A549 (cell line): Measurements from ENCODE around the gene SHC1. TPM values are rescaled to one million over a fixed set of nuclear protein-coding genes. Genes with fewer than 3 reads are reported as not detected.
"Not testable (repeated sequence)": the region's sequence is repeated elsewhere in the genome, so short reads cannot be mapped to it uniquely, and the experiment has no call there.

Source experiments
- ATAC-seq, 2 experiments: fragments of 200-7000 bp in 1 of 2; fragments of >200 bp in 1 of 2; cut with Nextera tagmentation in 1 of 2; cut with Tn5 transposase in 1 of 2; 3 replicates each; pipeline versions ENCODE4 v1.8.0 to v1.9.1; 2018 to 2020; ENCODE audit warnings: mild to moderate bottlenecking in 1 of 2, moderate library complexity in 1 of 2
- CTCF ChIA-PET: fragments of 300-600 bp; sonication (Branson Sonifier 250); formaldehyde crosslinking; extraction: SDS; loops from one replicate; lab custom pipeline; 2021; ENCODE audit warnings: antibody characterized with exemption, inconsistent platforms; lab: Yijun Ruan, JAX
- POLR2A ChIA-PET: fragments of 350-600 bp; formaldehyde crosslinking; extraction: SDS; loops from one replicate; lab custom pipeline; 2021; ENCODE audit warnings: antibody characterized with exemption, inconsistent platforms; lab: Yijun Ruan, JAX
- DNase-seq, 2 experiments: peaks; one replicate each; pipeline versions ENCODE4 v3.0.0 to v3.0.0-alpha.2; 2011 to 2016; ENCODE audit warnings: low read depth in 1 of 2, low spot score in 1 of 2
- FAIRE-seq: peaks from 2 replicates; lab custom pipeline; 2011; peaks lifted over from hg19 to GRCh38; lab: Jason Lieb, UNC
- H3K27ac ChIP-seq, 2 experiments: fragments of >200 bp; sonication (Bioruptor Twin); formaldehyde crosslinking; 3 replicates each; pipeline ENCODE4 v1.5.1; 2016 to 2017
- H3K4me1 ChIP-seq: fragments of >200 bp; sonication (Bioruptor Twin); formaldehyde crosslinking; 3 replicates; pipeline ENCODE4 v1.6.1; 2016
- H3K4me2 ChIP-seq: fragments of >200 bp; sonication (Bioruptor Twin); formaldehyde crosslinking; 3 replicates; pipeline ENCODE4 v1.6.1; 2016
- H3K4me3 ChIP-seq: fragments of >200 bp; sonication (Bioruptor Twin); formaldehyde crosslinking; 3 replicates; pipeline ENCODE4 v1.5.1; 2016
- H3K9me3 ChIP-seq: fragments of >200 bp; sonication (Bioruptor Twin); formaldehyde crosslinking; 3 replicates; pipeline ENCODE4 v1.6.1; 2016
- ATOH8 ChIP-seq: fragments of 250-450 bp; sonication (Bioruptor Pico); IDR thresholded peaks from 2 replicates; pipeline ENCODE4 v1.5.0; 2020; ENCODE audit warnings: low read depth, mild to moderate bottlenecking, moderate library complexity
- BHLHE40 ChIP-seq: IDR thresholded peaks from 2 replicates; pipeline ENCODE4 v1.6.1; 2012; ENCODE audit warnings: low read depth, low read length, inconsistent platforms
- EHF ChIP-seq: fragments of 250-450 bp; sonication (Bioruptor Pico); IDR thresholded peaks from 2 replicates; pipeline ENCODE4 v1.5.0; 2020; ENCODE audit warnings: mild to moderate bottlenecking
- HDAC2 ChIP-seq: fragments of 200-600 bp; sonication (generic); IDR thresholded peaks from 2 replicates; pipeline ENCODE4 v1.6.1; 2016
- KDM5A ChIP-seq: fragments of 200-600 bp; sonication (generic); IDR thresholded peaks from 2 replicates; pipeline ENCODE4 v1.6.1; 2016; ENCODE audit warnings: antibody characterized with exemption, mild to moderate bottlenecking
- MAX ChIP-seq: IDR thresholded peaks from 2 replicates; pipeline ENCODE4 v1.6.1; 2012
- NPAS2 ChIP-seq: fragments of 250-450 bp; sonication (Bioruptor Pico); IDR thresholded peaks from 2 replicates; pipeline ENCODE4 v1.8.0; 2022; ENCODE audit warnings: mild to moderate bottlenecking, moderate library complexity, borderline replicate concordance
- PHF8 ChIP-seq: fragments of 200-600 bp; sonication (generic); IDR thresholded peaks from 2 replicates; pipeline ENCODE4 v1.6.1; 2016; ENCODE audit warnings: low read depth, mild to moderate bottlenecking, antibody characterized with exemption, moderate library complexity, borderline replicate concordance
- POLR2A ChIP-seq: IDR thresholded peaks from 2 replicates; pipeline ENCODE4 v1.6.1; 2012; ENCODE audit warnings: mild to moderate bottlenecking, low read length
- POLR2AphosphoS2 ChIP-seq: conservative IDR thresholded peaks from 2 replicates; pipeline ENCODE4 v1.6.1; 2012; ENCODE audit warnings: low read length, improper control_type of control experiment, inconsistent platforms
- RAD21 ChIP-seq, 2 experiments: fragments of >200 bp in 1 of 2; sonication (Bioruptor Twin) in 1 of 2; formaldehyde crosslinking in 1 of 2; IDR thresholded peaks in 1 of 2; conservative IDR thresholded peaks in 1 of 2; 2 replicates in 1 of 2; 3 replicates in 1 of 2; pipeline ENCODE4 v1.6.1; 2012 to 2018; ENCODE audit warnings: inconsistent platforms in 1 of 2
- RFX5 ChIP-seq: fragments of 450-650 bp; IDR thresholded peaks from 2 replicates; pipeline ENCODE4 v1.7.1; 2014; ENCODE audit warnings: antibody characterized with exemption, mild to moderate bottlenecking, moderate library complexity
- SMC3 ChIP-seq: fragments of >200 bp; sonication (Bioruptor Twin); formaldehyde crosslinking; IDR thresholded peaks from 3 replicates; pipeline ENCODE4 v1.6.1; 2018; ENCODE audit warnings: inconsistent platforms
- ZC3H11A ChIP-seq: fragments of 450-650 bp; IDR thresholded peaks from 2 replicates; pipeline ENCODE4 v1.6.1; 2014; ENCODE audit warnings: antibody characterized with exemption, mild to moderate bottlenecking
- ZFP36 ChIP-seq: fragments of 450-650 bp; IDR thresholded peaks from 2 replicates; pipeline ENCODE4 v1.6.1; 2014; ENCODE audit warnings: borderline replicate concordance; ENCODE audit not compliant: partially characterized antibody
- ZNF302 ChIP-seq: fragments of 250-450 bp; sonication (Bioruptor Pico); IDR thresholded peaks from 2 replicates; pipeline ENCODE4 v1.9.0; 2021; ENCODE audit warnings: inconsistent platforms, mild to moderate bottlenecking, moderate library complexity
- WGBS: methylation state at CpG from one replicate; pipeline ENCODE4 v1.1.6; 2017; ENCODE audit errors: missing lambda C conversion rate; 5-methylcytosine and 5-hydroxymethylcytosine counted together
- polyA plus RNA-seq, 4 experiments: library from polyadenylated mRNA; depleted of rRNA in 3 of 4; stranded (reverse); fragments of >200 nt; fragmentation: RNase III in 1 of 4; extraction: RNeasy Plus Mini Kit Qiagen cat#74134 plus additional on column Dnase treatment in 1 of 4; gene quantifications; 2 replicates in 3 of 4; 3 replicates in 1 of 4; pipeline ENCODE4 v1.2.3, GENCODE V29; 2011 to 2017
- TF ChIP-seq, protein P1 (sequence below): fragments of >200 bp; sonication (Bioruptor Twin); formaldehyde crosslinking; IDR thresholded peaks from 3 replicates; pipeline ENCODE4 v1.5.1; 2016
- TF ChIP-seq, protein P2 (sequence below): fragments of 450-650 bp; IDR thresholded peaks from 2 replicates; pipeline ENCODE4 v1.6.1; 2014; ENCODE audit warnings: antibody characterized with exemption
- TF ChIP-seq, protein P3 (sequence below): IDR thresholded peaks from 2 replicates; pipeline ENCODE4 v1.6.1; 2012
- TF ChIP-seq, protein P4 (sequence below): IDR thresholded peaks from 2 replicates; pipeline ENCODE4 v1.6.1; 2012; ENCODE audit warnings: low read depth, borderline replicate concordance

Gene SHC1
- polyA plus RNA-seq, 2 of the 4 experiments (the other 2 are of a cell fraction) = 118 to 174 TPM

DNA sequence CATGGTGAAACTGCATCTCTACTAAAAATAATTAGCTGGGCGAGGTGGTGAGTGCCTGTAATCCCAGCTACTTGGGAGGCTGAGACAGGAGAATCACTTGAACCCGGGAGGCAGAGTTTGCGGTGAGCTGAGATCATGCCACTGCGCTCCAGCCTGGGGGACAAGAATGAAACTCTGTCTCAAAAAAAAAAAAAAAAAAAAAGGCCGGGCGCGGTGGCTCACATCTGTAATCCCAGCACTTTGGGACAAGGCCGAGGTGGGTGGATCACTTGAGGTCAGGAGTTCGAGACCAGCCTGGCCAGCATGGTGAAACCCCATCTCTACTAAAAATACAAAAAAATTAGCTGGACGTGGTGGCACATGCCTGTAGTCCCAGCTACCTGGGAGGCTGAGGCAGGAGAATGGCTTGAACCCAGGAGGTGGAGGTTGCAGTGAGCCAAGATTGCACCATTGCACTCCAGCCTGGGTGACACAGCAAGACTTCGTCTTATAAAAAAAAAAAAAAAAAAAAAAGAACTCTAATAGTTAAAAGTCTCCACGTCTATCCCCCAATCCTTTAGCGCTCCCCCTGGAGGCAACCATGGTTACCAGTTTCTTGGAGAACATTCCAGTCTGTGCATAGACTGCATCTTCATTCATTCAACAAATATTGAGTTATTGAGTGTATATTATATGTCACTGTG, 24.9 kb upstream of the SHC1 start:
- CTCF ChIA-PET = interaction anchor here (1.3 kb wide), 2 partner anchors 89 to 90 kb away, joined by 3 to 5 read pairs; no protein-coding TSS in a partner anchor
- H3K4me2 ChIP-seq, FAIRE-seq, H3K9me3 ChIP-seq, H3K4me3 ChIP-seq: not testable (repeated sequence)
- POLR2A ChIA-PET = interaction anchor here (0.6 to 6.0 kb wide), 6 partner anchors 12 to 390 kb away, joined by 4 to 91 read pairs (median 7); partner anchors contain the start of genes CKS1B, FLAD1, PBXIP1 and PYGO2
- TF ChIP-seq, protein P1, sequence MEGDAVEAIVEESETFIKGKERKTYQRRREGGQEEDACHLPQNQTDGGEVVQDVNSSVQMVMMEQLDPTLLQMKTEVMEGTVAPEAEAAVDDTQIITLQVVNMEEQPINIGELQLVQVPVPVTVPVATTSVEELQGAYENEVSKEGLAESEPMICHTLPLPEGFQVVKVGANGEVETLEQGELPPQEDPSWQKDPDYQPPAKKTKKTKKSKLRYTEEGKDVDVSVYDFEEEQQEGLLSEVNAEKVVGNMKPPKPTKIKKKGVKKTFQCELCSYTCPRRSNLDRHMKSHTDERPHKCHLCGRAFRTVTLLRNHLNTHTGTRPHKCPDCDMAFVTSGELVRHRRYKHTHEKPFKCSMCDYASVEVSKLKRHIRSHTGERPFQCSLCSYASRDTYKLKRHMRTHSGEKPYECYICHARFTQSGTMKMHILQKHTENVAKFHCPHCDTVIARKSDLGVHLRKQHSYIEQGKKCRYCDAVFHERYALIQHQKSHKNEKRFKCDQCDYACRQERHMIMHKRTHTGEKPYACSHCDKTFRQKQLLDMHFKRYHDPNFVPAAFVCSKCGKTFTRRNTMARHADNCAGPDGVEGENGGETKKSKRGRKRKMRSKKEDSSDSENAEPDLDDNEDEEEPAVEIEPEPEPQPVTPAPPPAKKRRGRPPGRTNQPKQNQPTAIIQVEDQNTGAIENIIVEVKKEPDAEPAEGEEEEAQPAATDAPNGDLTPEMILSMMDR = peak; percentile 50
- TF ChIP-seq RAD21 (conservative IDR thresholded peaks at IDR 0.05 in 1 of 2, IDR thresholded peaks at IDR 0.05 in 1 of 2) (peak in 1 of 2 experiments; percentile 34; a peak in 1 of 5 replicates), SMC3 (peak; percentile 46)
- ATAC-seq (peak in 1 of 2 experiments; percentile 22; a peak in 3 of 6 replicates), DNase-seq (peak; percentile 69 to 81)
- 68% methylated on average over 13 of the region's 13 CpGs for WGBS
- peaks cover 46% of the 10 kb centered on the region for H3K4me1 ChIP-seq
- peak overlapping the region; percentile 35 to 63; a peak in 4 of 6 replicates for H3K27ac ChIP-seq

DNA sequence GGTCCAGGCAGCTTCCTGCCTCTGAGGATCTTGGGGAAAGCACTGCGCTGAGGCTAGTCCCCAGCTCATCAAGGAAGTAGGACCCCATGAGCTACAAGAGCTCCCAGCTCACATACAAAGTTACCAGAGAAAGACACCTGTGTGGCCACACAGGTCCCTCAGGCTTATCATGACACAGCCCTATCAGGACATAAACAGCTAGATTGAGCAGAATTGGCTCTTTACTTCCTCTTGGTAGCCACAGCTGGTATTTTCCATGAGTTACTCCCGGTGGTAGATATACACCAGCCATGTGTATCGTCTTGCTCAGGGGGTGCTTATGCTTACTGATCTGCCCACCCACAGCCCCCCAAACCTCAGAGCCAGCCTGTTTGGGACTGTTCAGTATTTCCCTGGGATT, 24.0 kb upstream of the SHC1 start:
- ChIA-PET POLR2A (interaction anchor here (0.6 to 6.0 kb wide), 6 partner anchors 11 to 389 kb away, joined by 4 to 91 read pairs (median 7); partner anchors contain the start of genes CKS1B, FLAD1, PBXIP1 and PYGO2), CTCF (interaction anchor here (1.4 kb wide), 1 partner anchor 90 kb away, joined by 7 read pairs; no protein-coding TSS in a partner anchor)
- no peak for DNase-seq
- WGBS = 88% methylated on average over 3 of the region's 3 CpGs
- TF ChIP-seq PHF8 (no peak), POLR2A (no peak), ATOH8 (CRISPR knock-in tag) (no peak), HDAC2 (no peak), NPAS2 (CRISPR knock-in tag) (no peak), MAX (no peak), ZNF302 (CRISPR knock-in tag) (no peak), RFX5 (no peak), ZC3H11A (no peak), KDM5A (no peak), EHF (no peak), RAD21 (conservative IDR thresholded peaks at IDR 0.05 in 1 of 2, IDR thresholded peaks at IDR 0.05 in 1 of 2) (no peak), BHLHE40 (no peak), POLR2AphosphoS2 (no peak), ZFP36 (no peak)
- TF ChIP-seq, protein P2, sequence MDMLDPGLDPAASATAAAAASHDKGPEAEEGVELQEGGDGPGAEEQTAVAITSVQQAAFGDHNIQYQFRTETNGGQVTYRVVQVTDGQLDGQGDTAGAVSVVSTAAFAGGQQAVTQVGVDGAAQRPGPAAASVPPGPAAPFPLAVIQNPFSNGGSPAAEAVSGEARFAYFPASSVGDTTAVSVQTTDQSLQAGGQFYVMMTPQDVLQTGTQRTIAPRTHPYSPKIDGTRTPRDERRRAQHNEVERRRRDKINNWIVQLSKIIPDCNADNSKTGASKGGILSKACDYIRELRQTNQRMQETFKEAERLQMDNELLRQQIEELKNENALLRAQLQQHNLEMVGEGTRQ = no peak
- TF ChIP-seq, protein P3, sequence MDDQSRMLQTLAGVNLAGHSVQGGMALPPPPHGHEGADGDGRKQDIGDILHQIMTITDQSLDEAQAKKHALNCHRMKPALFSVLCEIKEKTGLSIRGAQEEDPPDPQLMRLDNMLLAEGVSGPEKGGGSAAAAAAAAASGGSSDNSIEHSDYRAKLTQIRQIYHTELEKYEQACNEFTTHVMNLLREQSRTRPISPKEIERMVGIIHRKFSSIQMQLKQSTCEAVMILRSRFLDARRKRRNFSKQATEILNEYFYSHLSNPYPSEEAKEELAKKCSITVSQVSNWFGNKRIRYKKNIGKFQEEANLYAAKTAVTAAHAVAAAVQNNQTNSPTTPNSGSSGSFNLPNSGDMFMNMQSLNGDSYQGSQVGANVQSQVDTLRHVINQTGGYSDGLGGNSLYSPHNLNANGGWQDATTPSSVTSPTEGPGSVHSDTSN = no peak
- TF ChIP-seq, protein P4, sequence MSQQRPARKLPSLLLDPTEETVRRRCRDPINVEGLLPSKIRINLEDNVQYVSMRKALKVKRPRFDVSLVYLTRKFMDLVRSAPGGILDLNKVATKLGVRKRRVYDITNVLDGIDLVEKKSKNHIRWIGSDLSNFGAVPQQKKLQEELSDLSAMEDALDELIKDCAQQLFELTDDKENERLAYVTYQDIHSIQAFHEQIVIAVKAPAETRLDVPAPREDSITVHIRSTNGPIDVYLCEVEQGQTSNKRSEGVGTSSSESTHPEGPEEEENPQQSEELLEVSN = no peak
- TF ChIP-seq, all 56 proteins: peak for 0
- FAIRE-seq = no peak
- Histone ChIP-seq H3K4me2 (no peak overlapping the region), H3K4me1 (peaks cover 40% of the 10 kb centered on the region), H3K4me3 (no peak overlapping the region), H3K27ac (peak overlapping the region; percentile 35 to 63; a peak in 4 of 6 replicates), H3K9me3 (no peaks in the 10 kb centered on the region)
- no peak for ATAC-seq
